Fibroblast of skin of left quadriceps (primary cell): Measurements from ENCODE around the gene HMGXB4.

Source experiments
- DNase-seq, 2 experiments: peaks; one replicate each; pipeline ENCODE4 v3.0.0-alpha.2; 2013; ENCODE audit warnings: low read depth in 2 of 2

Gene HMGXB4

DNA sequence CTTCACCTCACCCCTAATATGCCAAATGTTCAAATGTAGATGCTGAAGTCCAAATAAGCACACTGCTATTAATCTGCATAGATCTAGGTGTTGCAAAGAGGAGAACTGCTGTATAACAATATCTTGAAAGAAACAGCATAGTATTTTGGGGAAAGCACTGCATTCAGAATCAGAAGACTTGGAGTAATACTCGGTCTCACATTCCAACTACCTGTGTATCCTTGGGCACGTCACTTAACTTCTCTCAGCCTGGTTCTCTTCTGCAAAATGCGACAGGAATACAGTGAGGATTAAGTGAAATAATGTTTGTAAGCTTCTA is 332 bp upstream of the HMGXB4 start:
- no peak for DNase-seq

DNA sequence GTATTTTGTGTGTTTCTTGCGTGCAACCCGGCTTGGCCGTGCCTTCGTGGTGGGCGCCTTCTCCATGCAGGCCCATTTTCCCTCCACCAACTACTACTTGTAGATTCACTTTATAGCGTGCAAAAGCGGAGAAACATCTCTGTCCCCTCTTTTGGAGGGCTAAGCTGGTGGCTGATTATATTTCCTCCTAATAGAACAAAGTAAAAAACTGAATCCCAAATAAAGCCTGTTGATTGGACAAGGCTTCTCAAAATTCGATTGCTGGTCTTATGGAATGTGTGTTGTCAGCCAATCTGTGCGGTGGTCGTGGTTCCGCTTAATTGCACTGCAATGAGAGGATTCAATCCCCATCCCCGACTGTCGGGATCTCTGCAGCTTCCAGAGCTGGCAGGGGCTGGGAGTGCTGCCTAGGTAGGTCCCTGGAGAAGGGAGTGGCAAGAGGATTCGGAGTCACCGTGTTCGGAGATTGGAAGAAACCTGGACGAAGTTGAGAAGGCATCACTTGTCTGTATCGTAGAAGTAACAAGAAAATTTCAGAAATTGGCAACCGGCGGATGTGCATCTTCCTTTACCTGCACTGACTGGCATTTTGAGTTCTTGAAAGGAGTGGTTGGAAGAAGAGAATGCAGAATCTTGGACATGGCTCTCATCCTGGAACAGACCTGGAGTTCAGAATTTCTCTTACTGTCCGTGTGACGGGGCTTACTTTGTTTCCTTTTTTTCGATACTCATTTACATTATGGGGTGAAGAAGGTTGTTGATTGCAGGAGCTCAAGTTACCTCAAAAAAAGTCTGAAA is 1.1 kb downstream of the HMGXB4 start:
- peak; percentile 9 to 16 for DNase-seq

DNA sequence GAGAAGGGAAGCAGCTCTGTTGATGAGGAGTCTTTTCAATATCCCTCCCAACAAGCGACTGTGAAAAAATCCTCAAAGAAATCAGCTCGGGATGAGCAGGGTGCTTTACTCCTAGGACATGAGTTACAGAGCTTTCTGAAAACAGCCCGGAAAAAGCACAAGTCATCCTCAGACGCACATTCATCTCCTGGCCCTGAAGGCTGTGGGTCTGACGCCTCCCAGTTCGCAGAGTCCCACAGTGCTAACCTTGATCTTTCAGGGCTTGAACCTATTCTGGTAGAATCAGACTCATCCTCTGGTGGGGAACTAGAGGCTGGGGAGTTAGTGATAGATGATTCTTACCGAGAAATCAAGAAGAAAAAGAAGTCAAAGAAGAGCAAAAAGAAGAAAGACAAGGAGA is 7.7 kb downstream of the HMGXB4 start:
- DNase-seq, result no peak

DNA sequence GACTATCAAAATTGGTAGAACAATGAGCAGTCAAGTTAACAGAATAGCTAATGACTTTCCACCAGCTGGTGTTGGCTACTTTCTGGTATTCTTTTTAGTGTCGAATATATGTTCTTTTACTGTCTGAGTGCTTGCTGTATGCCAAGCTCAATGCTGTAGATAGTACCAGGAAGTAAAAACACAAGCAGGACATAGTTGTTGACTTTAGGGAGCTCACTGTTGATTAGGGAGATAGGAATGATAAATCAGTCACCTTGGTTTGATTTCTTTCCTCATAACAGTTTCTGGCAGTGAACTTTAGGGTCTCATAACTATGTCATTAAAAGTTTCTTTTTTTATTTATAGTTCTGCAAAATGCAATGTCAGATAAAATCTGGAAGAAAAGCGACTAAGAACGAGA is 9.0 kb downstream of the HMGXB4 start:
- no peak for DNase-seq

DNA sequence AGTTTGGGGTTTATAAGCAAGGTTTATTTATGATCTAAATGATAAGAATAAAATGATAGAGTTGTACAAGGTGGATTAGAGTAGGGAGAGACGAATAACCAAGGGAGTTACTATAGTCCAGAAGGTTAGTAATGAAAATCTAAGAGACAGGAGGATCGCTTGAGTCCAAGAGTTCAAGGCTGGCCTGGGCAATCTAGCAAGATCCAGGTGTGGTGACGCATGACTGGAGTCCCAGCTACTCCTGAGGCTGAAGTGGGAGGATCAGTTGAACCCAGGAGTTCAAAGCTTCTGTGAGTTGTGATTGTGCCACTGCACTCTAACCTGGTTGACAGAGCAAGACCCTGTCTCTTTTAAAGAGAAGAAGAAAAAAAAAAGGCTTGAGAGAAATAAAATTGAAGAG is 12.3 kb downstream of the HMGXB4 start:
- DNase-seq, result no peak

DNA sequence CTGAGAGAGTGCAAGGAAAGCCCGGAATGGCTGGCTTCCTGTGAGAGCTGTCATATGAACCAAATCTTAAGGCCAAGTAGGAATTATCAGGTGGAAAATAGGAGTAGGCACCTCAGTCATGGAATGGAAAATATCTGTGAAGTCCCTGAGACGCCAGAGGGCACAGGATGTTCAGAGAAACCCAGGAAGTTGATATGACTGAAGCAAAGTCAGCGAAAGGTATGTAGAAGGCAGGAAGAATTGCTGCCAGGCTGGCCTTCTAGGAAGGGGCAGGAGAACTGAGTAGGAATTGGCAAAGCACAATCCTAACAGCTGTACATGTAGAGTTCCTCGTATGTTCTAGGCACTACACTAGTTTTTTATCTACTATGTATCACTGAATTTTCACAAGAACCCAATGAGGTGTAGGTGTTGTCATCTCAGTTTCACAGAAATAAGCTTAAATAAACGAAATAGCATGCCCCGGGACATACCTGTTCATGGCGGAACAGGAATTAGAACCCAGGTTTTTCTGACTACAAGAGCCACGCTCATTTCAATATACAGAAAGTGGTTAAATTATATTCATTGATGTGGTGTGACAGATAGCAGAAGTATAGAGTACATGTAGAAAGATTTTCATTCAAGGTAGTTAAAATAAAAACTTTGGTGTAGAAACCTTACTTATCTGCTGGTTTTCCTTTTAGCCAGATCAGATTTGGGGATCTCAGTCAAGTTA is 17.0 kb downstream of the HMGXB4 start:
- no peak for DNase-seq

DNA sequence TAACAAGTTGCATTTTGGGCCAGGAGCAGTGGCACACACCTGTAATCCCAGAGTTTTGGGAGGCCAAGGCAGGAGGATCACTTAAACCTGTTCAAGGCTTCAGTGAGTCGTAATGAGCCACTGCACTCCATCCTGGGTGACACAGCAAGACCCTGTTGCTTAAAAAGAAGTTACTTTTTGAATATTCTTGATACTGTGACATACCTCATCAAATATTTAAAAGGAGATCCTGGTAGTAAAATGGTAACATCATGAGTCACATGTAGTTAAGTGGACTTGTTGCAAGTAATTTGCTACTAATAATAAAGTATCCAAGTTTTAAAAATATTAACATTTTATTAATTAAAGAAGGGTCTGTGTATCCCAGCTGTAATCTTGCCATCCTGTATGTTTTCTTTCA is 18.3 kb downstream of the HMGXB4 start:
- DNase-seq, result no peak

DNA sequence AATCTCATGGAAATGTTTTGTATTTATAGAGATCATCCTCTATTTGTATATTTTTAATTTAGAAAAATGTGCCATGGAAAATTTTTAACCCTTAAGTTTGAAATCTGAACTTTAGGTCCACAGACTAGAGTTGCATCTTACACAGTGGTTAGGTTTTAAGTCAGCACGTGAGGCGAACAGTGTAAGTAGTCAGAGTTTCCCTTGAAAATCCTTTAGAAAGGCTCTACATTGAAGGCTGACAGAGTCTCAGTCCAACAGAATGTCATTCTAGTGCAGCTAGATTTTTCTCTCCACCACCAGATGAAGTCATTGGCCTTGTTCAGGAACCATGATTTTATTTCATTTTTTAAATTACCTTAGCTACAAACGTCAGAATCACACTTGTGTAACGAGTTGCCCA is 18.7 kb downstream of the HMGXB4 start:
- no peak for DNase-seq

DNA sequence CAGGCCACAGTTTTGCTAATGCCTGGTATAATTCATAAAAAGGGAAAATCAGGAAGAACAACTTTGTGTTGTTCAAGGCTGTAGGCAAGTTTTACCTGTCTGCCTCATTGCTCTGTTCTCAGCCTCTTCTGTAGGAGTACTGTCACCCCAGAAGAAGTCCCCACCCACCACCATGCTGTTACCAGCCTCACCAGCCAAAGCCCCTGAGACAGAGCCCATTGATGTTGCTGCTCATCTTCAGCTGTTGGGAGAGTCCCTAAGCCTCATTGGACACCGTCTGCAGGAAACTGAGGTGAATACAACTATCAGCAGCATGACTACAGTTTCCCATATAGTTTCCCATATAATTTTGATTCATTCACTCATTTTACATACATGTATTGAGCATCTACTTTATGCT is 30.8 kb downstream of the HMGXB4 start:
- no peak for DNase-seq

DNA sequence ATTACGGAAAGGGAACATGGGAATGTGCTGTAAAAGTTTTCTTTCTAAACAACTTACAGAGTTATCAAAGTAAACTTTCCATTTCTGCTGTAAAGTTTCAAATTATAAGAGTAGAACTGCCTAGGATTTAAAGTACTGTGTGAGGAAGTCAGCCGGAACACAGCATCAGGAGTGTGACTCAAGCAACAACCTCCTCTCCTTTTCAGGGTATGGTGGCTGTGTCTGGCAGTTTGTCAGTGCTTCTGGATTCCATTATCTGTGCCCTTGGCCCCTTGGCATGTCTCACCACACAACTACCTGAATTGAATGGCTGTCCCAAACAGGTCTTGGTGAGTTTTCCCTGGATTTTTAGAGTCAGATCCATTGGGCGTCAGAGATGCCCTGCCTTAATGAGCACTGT is 35.5 kb downstream of the HMGXB4 start:
- no peak for DNase-seq

DNA sequence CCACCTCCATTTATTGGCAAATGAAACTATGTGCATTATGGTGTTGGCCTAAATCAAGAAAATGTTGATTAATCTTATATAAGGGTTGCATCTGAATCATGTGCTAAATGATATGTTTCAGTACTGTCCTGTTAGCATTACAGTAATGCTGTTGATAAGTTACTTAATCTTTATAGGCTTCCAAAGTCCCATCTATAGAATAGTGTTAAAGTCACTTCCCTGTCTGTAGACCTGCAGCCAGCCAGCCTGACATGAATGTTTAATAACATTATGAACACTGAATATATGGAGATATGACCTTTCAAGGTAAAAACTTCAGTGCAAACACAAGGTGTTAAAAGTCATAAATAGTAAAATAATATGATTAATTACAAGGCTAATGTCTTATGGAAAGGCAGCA is 38.8 kb downstream of the HMGXB4 start:
- no peak for DNase-seq

DNA sequence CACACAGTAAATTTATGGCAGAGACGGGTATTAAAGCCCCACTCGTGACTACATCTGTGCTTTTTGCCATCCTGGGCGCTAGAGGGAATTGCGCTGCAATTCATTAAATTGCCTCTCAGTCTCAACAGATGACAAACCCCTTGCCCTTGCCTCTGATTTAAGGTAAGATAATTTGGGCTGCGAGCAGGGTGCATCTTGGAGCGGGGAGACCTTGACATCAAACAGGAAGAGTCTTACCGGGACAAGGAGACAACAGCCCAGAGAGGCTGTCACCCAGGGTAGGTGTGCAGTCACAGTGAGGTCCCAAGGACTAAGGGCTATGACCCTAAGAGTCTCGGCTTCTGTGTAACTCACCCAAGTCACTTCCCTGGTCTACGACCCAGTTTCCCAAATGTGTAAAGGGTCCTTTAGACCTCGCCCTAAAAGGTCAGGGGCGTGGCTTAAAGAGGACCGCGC is 42.0 kb downstream of the HMGXB4 start:
- no peak for DNase-seq

DNA sequence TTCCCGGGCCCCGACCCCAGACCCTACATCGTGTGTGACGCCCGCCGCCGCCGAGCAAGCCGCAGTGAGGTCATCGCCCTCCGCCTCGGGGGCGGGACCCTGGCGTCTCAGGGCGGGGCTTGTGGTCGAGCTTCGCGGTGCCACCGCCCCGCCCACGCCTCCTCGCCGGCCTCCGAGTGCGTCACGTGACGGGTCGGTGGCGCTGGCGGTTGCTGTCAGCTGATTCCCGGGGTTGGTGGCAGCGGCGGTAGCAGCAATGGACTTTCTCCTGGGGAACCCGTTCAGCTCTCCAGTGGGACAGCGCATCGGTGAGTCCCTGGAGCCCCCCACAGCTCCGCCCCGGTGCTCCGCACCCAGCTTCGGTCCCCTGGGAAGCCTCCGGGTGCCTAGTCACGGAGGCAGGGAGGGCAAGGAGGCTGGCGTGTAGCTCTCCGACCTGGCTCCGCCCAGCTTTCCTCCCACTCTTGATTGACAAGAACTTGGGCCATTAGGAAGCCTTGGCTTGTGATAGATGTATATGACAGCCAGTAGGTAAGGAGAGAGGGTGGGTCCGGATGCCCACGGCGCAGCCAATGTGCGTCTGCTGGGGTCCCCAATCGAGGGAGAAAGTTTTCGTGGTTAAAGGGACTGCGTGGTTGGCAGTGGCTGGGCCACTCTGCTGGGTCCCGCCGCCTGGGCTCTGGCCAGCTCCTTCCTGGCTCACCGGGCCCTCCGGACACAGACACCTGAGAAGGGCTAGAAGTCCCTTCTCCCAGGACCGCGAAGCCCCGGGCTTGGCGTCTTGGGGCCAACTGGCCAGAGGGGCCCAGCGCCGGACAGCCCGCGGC is 42.6 kb downstream of the HMGXB4 start, which contains the start of gene TOM1:
TSS of gene TOM1 (plus strand) at position 222 of the 827 bp plus-strand sequence. CDS start at position 257, 35 bp downstream.
- peak; percentile 99 for DNase-seq

DNA sequence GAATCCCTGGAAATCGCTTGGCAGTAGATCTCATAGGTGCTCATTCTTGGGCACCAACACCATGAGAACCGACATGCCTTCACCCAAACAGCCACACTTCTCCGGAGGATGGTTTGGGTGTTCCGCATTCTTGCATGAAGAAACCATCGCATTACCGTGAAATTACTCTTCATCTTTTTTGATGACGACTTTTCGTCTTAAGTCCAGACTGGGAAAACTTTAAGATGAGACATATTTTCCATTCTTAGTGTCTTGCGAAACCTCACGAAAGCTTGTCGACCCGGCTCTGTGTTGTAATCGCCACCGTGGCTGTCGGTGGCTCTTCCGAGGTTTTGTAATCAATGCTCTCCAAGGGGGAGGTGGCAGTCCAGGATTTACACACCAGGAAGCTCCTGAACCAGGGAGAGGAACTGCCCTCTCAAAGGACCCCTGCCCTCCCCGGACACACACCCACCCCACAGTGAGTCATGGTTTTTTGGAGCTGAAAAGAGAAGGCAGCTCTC is 44.1 kb downstream of the HMGXB4 start:
- peak; percentile 77 to 80 for DNase-seq

DNA sequence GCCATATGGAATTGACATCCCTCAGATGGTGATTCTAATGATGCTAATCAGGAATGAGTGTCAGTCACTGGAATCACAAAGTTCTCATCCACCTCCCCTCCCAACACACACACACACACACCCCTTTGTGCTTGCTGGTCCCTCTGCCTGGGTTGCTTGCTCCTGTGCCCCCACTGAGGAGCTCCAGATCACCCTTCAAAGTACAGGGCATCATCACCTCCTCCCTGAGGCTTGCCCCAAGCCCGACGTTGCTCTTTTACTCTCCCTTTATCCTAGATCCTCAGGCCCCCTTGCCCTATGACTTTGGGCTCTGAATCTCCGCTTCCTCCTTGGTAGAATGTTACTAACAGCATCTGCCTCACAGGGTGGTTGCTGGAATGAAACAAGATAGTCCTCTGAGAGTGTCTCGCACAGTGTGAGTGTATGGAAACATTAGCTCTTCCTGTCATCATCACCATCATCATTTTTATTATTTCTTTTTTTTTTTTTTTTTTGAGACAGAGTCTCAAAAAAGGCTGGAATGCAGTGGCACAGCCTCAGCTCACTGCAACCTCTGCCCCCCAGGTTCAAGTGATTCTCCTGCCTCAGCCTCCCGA is 45.8 kb downstream of the HMGXB4 start:
- DNase-seq, result no peak

DNA sequence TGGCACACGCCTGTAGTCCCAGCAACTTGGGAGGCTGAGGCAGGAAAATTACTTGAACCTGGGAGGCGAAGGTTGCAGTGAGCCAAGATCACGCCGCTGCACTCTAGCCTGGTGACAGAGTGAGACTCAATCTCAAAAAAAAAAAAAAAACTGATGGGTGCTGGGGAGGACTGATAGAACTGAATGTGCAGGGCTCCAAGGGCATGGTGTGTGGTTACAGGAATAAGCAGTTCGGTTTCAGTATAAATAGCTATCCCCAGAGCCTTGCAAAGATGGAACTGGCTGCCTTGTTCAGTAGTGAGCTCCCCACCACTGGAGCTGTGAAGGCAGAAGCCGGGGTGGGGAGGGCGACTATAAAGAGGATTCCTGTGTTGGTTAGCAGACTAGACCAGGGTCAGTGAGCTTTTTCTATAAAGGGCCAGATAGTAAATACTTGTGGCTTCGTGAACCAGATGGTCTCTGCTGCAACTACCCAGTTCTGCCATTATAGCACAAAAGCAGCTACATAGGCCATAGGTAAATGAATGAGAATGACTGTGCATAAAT is 48.3 kb downstream of the HMGXB4 start:
- DNase-seq, result no peak

DNA sequence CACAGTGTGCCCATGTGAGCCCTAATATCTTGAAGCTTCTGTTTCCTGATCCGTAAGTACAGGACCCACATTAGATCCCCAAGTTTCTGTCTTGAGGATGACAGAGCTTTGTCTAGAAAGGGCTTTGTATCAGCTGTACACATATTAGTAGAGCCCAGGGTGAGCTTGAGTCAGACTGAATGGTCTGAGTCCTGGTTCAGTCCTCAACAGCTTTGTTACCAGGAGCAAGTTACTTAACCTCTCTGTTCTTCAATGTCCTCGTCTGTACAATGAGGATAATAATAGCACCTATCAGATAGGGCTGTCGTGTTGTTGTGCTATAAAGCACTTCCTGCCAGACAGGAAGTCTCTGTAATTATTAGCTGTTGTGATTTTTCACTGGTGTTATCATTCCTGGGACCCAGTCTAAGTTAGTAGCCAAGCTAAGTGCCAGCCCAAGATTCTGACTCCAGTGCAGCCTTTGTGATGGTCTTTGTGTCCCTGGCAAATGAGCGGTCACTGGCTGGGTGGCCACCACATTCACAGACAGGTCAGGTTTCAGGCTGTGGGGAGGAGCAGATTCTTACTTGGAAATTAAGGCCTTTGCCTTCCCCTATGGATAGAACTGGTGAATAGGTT is 49.2 kb downstream of the HMGXB4 start:
- DNase-seq, result no peak

DNA sequence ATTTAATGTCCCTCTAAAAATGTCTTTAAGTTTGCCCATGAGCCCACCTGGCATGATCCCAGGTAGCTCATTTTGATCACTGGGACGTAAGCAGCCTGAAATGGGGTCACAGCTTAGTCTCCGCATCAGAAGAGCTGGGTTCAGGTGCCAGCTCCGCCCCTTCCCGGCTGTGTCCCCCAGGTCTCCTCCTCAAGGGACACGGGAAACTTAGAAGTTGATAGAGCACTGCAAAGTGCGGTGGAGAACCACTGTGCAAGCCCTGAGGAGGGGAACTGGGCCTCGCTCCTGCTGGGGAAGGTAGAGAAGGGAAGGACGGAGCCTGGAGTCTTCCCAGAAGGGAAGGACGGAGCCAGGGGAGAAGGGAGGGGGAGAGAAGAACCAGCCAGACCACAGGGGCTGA is 50.1 kb downstream of the HMGXB4 start:
- no peak for DNase-seq

DNA sequence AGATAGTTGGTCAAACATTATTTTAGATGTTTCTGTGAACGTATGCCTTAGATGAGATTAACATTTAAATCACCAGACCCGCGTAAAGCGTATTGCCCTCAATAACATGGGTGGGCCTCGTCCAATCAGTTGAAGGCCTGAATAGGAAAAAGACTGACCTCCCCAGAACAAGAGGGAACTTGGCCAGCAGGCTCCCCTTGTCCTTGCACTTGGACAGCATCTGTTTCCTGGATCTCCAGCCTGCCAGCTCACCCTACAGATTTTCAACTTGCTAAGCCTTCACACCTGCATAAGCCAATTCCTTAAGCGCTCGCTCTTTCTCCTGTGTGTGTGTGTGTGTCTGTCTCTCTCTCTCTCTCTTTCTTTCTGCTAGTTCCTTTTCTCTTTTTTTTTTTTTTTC is 50.6 kb downstream of the HMGXB4 start:
- no peak for DNase-seq

DNA sequence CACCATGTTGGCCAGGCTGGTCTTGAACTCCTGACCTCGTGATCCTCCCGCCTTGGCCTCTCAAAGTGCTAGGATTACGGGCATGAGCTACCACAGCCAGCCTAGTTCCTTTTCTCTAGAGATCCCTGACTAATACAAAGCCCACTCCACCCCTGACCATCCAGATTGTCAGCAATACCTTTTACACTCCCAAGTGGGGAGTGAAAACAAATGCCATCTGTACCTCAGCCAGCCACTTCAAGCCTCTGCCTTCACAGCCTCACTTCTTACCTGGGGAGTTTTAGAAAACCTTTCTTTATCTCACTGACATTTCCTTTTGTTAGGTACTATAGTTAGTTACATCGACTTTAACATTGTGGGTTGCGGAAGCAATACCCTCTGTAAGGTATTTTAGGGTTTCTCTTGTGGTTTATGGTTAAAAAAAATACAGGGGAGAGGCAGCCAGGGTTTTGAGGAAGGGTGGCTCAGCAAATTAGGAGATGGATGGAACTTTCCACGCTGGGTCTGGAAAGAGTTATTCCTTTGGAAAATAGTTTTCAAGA is 51.3 kb downstream of the HMGXB4 start:
- DNase-seq, result no peak
